Measurements from ENCODE around the gene GPX1. TPM values are rescaled to one million over a fixed set of nuclear protein-coding genes. Genes with fewer than 3 reads are reported as not detected.
A peak's percentile ranks its signal among the peaks of the same experiment; 100 is the strongest.

Gene GPX1
- total RNA-seq, 1 experiment from 2014 or later = 253 TPM

GRCh38 chr3:49327485-49327884 is 30.7 kb downstream of the GPX1 start:
- WGBS (ENCODE audit: extremely low coverage, insufficient read length, low lambda C conversion rate) = no CpG with 5 or more reads among the region's 7 CpGs
- H3K9me3 Mint-ChIP-seq = no peaks in the 10 kb centered on the region; a peak in 1 of 5 replicates
- DNase-seq = no peak

More at GRCh38 chr3:49327485-49327884, 30.7 kb downstream of the GPX1 start:
- H4K20me1 ChIP-seq (ENCODE audit: control insufficient read depth, insufficient read depth, insufficient read length) = no peaks in the 10 kb centered on the region
- H3K4me2 ChIP-seq (ENCODE audit: insufficient read depth, insufficient read length, low read length) = no peak overlapping the region
- H3K9ac ChIP-seq (ENCODE audit: extremely low read depth, insufficient read length, low read length) = no peak overlapping the region
- H3K23me2 ChIP-seq (ENCODE audit: insufficient read length, low read depth, low read length, poor library complexity, severe bottlenecking) = no peaks in the 10 kb centered on the region
- no peaks in the 10 kb centered on the region for H3K27me3 ChIP-seq (ENCODE audit: insufficient read depth, low read length)
- no peak overlapping the region for H2BK120ac ChIP-seq (ENCODE audit: low read depth, low read length, poor library complexity, severe bottlenecking)
- no peak overlapping the region for H3K4ac ChIP-seq (ENCODE audit: low read depth, low read length)
- H2BK5ac ChIP-seq (ENCODE audit: insufficient read length, low read length) = no peak overlapping the region
- H3K79me2 ChIP-seq (ENCODE audit: insufficient read depth, low read length) = no peaks in the 10 kb centered on the region
- no peaks in the 10 kb centered on the region for H3K79me1 ChIP-seq (ENCODE audit: insufficient read depth, low read depth, low read length, poor library complexity, severe bottlenecking)
- no peak overlapping the region for H3K18ac ChIP-seq (ENCODE audit: insufficient read length, low read depth, low read length)
- H3K4me1 ChIP-seq (ENCODE audit: insufficient read depth, low read length) = no peaks in the 10 kb centered on the region
- no peak overlapping the region for H3K27ac ChIP-seq (ENCODE audit: insufficient read length, low read depth, low read length)
- no peak overlapping the region for H3K56ac ChIP-seq (ENCODE audit: insufficient read length, low read depth, low read length)
- no peak overlapping the region for H4K91ac ChIP-seq (ENCODE audit: insufficient read length, low read depth, low read length)
- no peak overlapping the region for H4K8ac ChIP-seq (replicated peaks; ENCODE audit: insufficient read length, low read depth, low read length)
- TF ChIP-seq, protein P1, sequence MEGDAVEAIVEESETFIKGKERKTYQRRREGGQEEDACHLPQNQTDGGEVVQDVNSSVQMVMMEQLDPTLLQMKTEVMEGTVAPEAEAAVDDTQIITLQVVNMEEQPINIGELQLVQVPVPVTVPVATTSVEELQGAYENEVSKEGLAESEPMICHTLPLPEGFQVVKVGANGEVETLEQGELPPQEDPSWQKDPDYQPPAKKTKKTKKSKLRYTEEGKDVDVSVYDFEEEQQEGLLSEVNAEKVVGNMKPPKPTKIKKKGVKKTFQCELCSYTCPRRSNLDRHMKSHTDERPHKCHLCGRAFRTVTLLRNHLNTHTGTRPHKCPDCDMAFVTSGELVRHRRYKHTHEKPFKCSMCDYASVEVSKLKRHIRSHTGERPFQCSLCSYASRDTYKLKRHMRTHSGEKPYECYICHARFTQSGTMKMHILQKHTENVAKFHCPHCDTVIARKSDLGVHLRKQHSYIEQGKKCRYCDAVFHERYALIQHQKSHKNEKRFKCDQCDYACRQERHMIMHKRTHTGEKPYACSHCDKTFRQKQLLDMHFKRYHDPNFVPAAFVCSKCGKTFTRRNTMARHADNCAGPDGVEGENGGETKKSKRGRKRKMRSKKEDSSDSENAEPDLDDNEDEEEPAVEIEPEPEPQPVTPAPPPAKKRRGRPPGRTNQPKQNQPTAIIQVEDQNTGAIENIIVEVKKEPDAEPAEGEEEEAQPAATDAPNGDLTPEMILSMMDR (conservative IDR thresholded peaks at IDR 0.05) = peak; percentile 46; the same call in 2 of the 3 replicates
- H3K36me3 Mint-ChIP-seq (ENCODE audit: insufficient read depth in 1 of 3, low read depth in 3 of 3) = peaks cover 25 to 79% (median 52%) of the 10 kb centered on the region in 3 experiments; a peak in 6 of 7 replicates
- H4K5ac ChIP-seq (ENCODE audit: insufficient read length, low read depth, low read length) = no peak overlapping the region
- H2BK15ac ChIP-seq (ENCODE audit: low read depth, low read length) = no peak overlapping the region
- H3K23ac ChIP-seq (ENCODE audit: insufficient read length, low read depth, low read length) = no peak overlapping the region
- H3K14ac ChIP-seq (ENCODE audit: insufficient read depth, low read length) = no peak overlapping the region
- no peaks in the 10 kb centered on the region for H3K27me3 Mint-ChIP-seq (ENCODE audit: low read depth)
- H2AK5ac ChIP-seq (ENCODE audit: insufficient read length, low read length) = no peak overlapping the region
- H3T11ph ChIP-seq (ENCODE audit: low read length) = no peak overlapping the region
- H2BK20ac ChIP-seq (ENCODE audit: low read depth, low read length, poor library complexity, severe bottlenecking) = no peak overlapping the region
- H3K4me1 Mint-ChIP-seq = no peaks in the 10 kb centered on the region
- H2AFZ ChIP-seq (ENCODE audit: low read length) = no peak overlapping the region
- no peak overlapping the region for H3K4me3 Mint-ChIP-seq
- H2BK12ac ChIP-seq (ENCODE audit: insufficient read length, low read depth, low read length) = no peak overlapping the region
- H3K9me3 ChIP-seq (ENCODE audit: control insufficient read depth, low read depth, low read length) = no peaks in the 10 kb centered on the region
- no peak overlapping the region for H3K27ac Mint-ChIP-seq
